HepG2 (cell line): ENCODE results near the gene P2RX1. TPM values are rescaled to one million over a fixed set of nuclear protein-coding genes. Genes with fewer than 3 reads are reported as not detected.
A peak's percentile ranks its signal among the peaks of the same experiment; 100 is the strongest.

Experiments
- MZF1 ChIP-seq: sonication (generic); formaldehyde crosslinking; IDR thresholded peaks from 2 replicates; pipeline ENCODE4 v1.8.1; 2023; ENCODE audit warnings: mild to moderate bottlenecking, missing genetic modification reagents, borderline replicate concordance
- PITX1 ChIP-seq: sonication (generic); formaldehyde crosslinking; IDR thresholded peaks from 2 replicates; pipeline ENCODE4 v1.5.1; 2020; ENCODE audit warnings: mild to moderate bottlenecking, missing genetic modification reagents
- POLR2AphosphoS5 ChIP-seq: IDR thresholded peaks from 2 replicates; pipeline ENCODE4 v1.6.1; 2012; ENCODE audit warnings: low read depth, low read length
- RNF2 ChIP-seq: fragments of 450-650 bp; conservative IDR thresholded peaks from 2 replicates; pipeline ENCODE4 v1.6.1; 2016; ENCODE audit warnings: low read depth
- RXRB ChIP-seq: IDR thresholded peaks from 2 replicates; pipeline ENCODE4 v1.6.1; 2016; ENCODE audit warnings: borderline replicate concordance, missing genetic modification reagents, missing compliant biosample characterization
- SMARCC2 ChIP-seq: fragments of 450-650 bp; IDR thresholded peaks from 2 replicates; pipeline ENCODE4 v1.6.1; 2017; ENCODE audit warnings: antibody characterized with exemption, mild to moderate bottlenecking
- SP5 ChIP-seq: IDR thresholded peaks from 2 replicates; pipeline ENCODE4 v1.6.1; 2016; ENCODE audit warnings: low read depth, borderline replicate concordance
- TAF1 ChIP-seq: sonication (generic); formaldehyde crosslinking; IDR thresholded peaks from 2 replicates; pipeline ENCODE4 v1.4.0; 2020; ENCODE audit warnings: missing genetic modification reagents
- ZFP62 ChIP-seq: sonication (generic); formaldehyde crosslinking; IDR thresholded peaks from 2 replicates; pipeline ENCODE4 v1.4.0; 2020; ENCODE audit warnings: missing genetic modification reagents
- ZNF501 ChIP-seq: sonication (generic); formaldehyde crosslinking; IDR thresholded peaks from 2 replicates; pipeline ENCODE4 v1.5.1; 2020; ENCODE audit warnings: mild to moderate bottlenecking, moderate library complexity, missing genetic modification reagents
- ZNF780A ChIP-seq: sonication (generic); formaldehyde crosslinking; IDR thresholded peaks from 2 replicates; pipeline ENCODE4 v1.8.0; 2022; ENCODE audit warnings: mild to moderate bottlenecking, missing genetic modification reagents, moderate library complexity
- polyA plus RNA-seq, 8 experiments: library from polyadenylated mRNA; depleted of rRNA in 3 of 8; stranded (reverse) in 7 of 8; unstranded in 1 of 8; fragments of >200 nt; fragmentation: Illumina TruSeq in 4 of 8; extraction: Trizol in 4 of 8; gene quantifications; 2 replicates each; pipeline versions ENCODE4 v1.2.1 to v1.2.3, GENCODE V29; 2011 to 2016; ENCODE audit warnings: low read depth in 4 of 8, missing spikeins in 1 of 8, mixed read lengths in 1 of 8; ENCODE audit not compliant: insufficient read depth in 1 of 8
- total RNA-seq, 5 experiments: library from RNA; depleted of rRNA; stranded (reverse); fragments of >200 nt; fragmentation: Illumina TruSeq; extraction: Trizol; gene quantifications; 2 replicates each; pipeline ENCODE4 v1.2.3, GENCODE V29; 2016; ENCODE audit warnings: low read depth in 1 of 5
- TF ChIP-seq, protein P1 (sequence below), 2 experiments: sonication (generic) in 1 of 2; formaldehyde crosslinking in 1 of 2; IDR thresholded peaks; 2 replicates each; pipeline versions ENCODE4 v1.6.1 to v1.9.0; 2014 to 2022; ENCODE audit warnings: antibody characterized with exemption in 1 of 2, borderline replicate concordance in 1 of 2, inconsistent platforms in 1 of 2, low read depth in 1 of 2, missing genetic modification reagents in 1 of 2
- TF ChIP-seq, protein P2 (sequence below): sonication (generic); formaldehyde crosslinking; IDR thresholded peaks from 2 replicates; pipeline ENCODE4 v1.4.0; 2020; ENCODE audit warnings: mild to moderate bottlenecking, missing genetic modification reagents
- TF ChIP-seq, protein P3 (sequence below): sonication (generic); formaldehyde crosslinking; IDR thresholded peaks from 2 replicates; pipeline ENCODE4 v1.4.0; 2020; ENCODE audit warnings: missing genetic modification reagents

The P2RX1 gene
- total and polyA plus RNA-seq, 2 of the 13 experiments (the other 11 are each of a cell fraction or from before 2014, with no cell fraction given): 0.04 to 0.50 TPM

DNA sequence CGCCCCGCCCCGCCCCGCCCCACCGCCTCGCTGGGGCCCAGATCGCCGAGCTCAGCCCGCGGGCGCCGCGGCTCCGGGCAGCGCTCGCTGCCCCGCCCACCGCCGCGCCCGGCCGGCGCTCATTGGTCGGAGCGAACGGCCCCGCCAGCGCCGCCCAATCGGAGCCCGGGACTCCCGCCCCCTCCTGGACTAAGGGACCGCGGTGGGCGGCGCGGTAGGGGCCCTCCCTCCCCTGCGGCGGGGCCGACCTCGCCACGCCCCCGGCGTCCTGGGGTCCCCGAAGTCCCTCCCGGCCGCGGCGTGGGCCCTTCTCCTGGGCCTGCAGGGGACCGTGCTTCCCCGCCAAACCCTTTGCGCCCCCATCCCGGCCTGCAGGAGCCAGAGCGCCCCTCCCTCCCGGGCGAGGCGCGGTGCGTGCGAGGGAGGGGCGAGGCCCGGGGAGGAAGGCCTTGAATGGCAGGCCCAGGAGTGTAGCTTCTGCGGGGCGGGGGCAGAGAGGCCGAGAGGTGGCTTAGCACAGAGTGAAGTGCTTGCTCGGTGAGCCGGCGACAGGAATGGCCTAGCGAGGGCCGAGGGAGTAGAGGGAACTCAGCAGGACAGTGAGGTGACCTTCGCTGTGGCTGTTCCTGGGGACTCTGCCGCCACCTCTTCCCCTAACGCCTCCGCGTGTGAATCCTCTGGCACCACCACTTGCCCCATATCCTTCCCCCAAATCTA, 23.1 kb downstream of the P2RX1 start, which contains the start of gene CAMKK1 (continued):
- TF ChIP-seq RXRB (CRISPR knock-in tag): peak; percentile 41; the same call in 1 of the 2 replicates
- TF ChIP-seq MZF1 (CRISPR knock-in tag): no peak
- TF ChIP-seq, protein P1, sequence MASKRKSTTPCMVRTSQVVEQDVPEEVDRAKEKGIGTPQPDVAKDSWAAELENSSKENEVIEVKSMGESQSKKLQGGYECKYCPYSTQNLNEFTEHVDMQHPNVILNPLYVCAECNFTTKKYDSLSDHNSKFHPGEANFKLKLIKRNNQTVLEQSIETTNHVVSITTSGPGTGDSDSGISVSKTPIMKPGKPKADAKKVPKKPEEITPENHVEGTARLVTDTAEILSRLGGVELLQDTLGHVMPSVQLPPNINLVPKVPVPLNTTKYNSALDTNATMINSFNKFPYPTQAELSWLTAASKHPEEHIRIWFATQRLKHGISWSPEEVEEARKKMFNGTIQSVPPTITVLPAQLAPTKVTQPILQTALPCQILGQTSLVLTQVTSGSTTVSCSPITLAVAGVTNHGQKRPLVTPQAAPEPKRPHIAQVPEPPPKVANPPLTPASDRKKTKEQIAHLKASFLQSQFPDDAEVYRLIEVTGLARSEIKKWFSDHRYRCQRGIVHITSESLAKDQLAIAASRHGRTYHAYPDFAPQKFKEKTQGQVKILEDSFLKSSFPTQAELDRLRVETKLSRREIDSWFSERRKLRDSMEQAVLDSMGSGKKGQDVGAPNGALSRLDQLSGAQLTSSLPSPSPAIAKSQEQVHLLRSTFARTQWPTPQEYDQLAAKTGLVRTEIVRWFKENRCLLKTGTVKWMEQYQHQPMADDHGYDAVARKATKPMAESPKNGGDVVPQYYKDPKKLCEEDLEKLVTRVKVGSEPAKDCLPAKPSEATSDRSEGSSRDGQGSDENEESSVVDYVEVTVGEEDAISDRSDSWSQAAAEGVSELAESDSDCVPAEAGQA (IDR thresholded peaks at IDR 0.05; ENCODE audit: low read depth): no peak
- TF ChIP-seq, protein P1 (CRISPR knock-in tag; IDR thresholded peaks at IDR 0.05; ENCODE audit: borderline replicate concordance): no peak
- TF ChIP-seq SMARCC2: no peak
- peak; percentile 68; the same call in 1 of the 2 replicates for TF ChIP-seq RNF2
- peak; percentile 38; the same call in 1 of the 2 replicates for TF ChIP-seq TAF1 (CRISPR knock-in tag)
- TF ChIP-seq, protein P2, sequence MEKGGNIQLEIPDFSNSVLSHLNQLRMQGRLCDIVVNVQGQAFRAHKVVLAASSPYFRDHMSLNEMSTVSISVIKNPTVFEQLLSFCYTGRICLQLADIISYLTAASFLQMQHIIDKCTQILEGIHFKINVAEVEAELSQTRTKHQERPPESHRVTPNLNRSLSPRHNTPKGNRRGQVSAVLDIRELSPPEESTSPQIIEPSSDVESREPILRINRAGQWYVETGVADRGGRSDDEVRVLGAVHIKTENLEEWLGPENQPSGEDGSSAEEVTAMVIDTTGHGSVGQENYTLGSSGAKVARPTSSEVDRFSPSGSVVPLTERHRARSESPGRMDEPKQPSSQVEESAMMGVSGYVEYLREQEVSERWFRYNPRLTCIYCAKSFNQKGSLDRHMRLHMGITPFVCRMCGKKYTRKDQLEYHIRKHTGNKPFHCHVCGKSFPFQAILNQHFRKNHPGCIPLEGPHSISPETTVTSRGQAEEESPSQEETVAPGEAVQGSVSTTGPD (CRISPR knock-in tag): no peak
- TF ChIP-seq SP5 (CRISPR knock-in tag): peak; percentile 85
- TF ChIP-seq ZFP62 (CRISPR knock-in tag): no peak
- peak; percentile 45; the same call in 1 of the 2 replicates for TF ChIP-seq ZNF780A (CRISPR knock-in tag)
- TF ChIP-seq, protein P3, sequence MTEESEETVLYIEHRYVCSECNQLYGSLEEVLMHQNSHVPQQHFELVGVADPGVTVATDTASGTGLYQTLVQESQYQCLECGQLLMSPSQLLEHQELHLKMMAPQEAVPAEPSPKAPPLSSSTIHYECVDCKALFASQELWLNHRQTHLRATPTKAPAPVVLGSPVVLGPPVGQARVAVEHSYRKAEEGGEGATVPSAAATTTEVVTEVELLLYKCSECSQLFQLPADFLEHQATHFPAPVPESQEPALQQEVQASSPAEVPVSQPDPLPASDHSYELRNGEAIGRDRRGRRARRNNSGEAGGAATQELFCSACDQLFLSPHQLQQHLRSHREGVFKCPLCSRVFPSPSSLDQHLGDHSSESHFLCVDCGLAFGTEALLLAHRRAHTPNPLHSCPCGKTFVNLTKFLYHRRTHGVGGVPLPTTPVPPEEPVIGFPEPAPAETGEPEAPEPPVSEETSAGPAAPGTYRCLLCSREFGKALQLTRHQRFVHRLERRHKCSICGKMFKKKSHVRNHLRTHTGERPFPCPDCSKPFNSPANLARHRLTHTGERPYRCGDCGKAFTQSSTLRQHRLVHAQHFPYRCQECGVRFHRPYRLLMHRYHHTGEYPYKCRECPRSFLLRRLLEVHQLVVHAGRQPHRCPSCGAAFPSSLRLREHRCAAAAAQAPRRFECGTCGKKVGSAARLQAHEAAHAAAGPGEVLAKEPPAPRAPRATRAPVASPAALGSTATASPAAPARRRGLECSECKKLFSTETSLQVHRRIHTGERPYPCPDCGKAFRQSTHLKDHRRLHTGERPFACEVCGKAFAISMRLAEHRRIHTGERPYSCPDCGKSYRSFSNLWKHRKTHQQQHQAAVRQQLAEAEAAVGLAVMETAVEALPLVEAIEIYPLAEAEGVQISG (CRISPR knock-in tag): peak; percentile 58
- peak; percentile 21; the same call in 1 of the 2 replicates for TF ChIP-seq POLR2AphosphoS5
- TF ChIP-seq PITX1 (CRISPR knock-in tag): peak; percentile 53; the same call in 1 of the 2 replicates
- peak; percentile 31; the same call in 1 of the 2 replicates for TF ChIP-seq ZNF501
